ENCODE results near the gene ARSG.

- no peak for TF ChIP-seq ZNF23 (CRISPR knock-in tag; IDR thresholded peaks at IDR 0.05)
- TF ChIP-seq, protein P1, sequence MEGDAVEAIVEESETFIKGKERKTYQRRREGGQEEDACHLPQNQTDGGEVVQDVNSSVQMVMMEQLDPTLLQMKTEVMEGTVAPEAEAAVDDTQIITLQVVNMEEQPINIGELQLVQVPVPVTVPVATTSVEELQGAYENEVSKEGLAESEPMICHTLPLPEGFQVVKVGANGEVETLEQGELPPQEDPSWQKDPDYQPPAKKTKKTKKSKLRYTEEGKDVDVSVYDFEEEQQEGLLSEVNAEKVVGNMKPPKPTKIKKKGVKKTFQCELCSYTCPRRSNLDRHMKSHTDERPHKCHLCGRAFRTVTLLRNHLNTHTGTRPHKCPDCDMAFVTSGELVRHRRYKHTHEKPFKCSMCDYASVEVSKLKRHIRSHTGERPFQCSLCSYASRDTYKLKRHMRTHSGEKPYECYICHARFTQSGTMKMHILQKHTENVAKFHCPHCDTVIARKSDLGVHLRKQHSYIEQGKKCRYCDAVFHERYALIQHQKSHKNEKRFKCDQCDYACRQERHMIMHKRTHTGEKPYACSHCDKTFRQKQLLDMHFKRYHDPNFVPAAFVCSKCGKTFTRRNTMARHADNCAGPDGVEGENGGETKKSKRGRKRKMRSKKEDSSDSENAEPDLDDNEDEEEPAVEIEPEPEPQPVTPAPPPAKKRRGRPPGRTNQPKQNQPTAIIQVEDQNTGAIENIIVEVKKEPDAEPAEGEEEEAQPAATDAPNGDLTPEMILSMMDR (IDR thresholded peaks at IDR 0.05 in 2 of 3, conservative IDR thresholded peaks at IDR 0.05 in 1 of 3; ENCODE audit: insufficient read depth in 2 of 3, low read depth in 1 of 3, low read length in 3 of 3), result no peak
- no peak for TF ChIP-seq NFXL1 (CRISPR knock-in tag; IDR thresholded peaks at IDR 0.05)
- TF ChIP-seq, protein P2, sequence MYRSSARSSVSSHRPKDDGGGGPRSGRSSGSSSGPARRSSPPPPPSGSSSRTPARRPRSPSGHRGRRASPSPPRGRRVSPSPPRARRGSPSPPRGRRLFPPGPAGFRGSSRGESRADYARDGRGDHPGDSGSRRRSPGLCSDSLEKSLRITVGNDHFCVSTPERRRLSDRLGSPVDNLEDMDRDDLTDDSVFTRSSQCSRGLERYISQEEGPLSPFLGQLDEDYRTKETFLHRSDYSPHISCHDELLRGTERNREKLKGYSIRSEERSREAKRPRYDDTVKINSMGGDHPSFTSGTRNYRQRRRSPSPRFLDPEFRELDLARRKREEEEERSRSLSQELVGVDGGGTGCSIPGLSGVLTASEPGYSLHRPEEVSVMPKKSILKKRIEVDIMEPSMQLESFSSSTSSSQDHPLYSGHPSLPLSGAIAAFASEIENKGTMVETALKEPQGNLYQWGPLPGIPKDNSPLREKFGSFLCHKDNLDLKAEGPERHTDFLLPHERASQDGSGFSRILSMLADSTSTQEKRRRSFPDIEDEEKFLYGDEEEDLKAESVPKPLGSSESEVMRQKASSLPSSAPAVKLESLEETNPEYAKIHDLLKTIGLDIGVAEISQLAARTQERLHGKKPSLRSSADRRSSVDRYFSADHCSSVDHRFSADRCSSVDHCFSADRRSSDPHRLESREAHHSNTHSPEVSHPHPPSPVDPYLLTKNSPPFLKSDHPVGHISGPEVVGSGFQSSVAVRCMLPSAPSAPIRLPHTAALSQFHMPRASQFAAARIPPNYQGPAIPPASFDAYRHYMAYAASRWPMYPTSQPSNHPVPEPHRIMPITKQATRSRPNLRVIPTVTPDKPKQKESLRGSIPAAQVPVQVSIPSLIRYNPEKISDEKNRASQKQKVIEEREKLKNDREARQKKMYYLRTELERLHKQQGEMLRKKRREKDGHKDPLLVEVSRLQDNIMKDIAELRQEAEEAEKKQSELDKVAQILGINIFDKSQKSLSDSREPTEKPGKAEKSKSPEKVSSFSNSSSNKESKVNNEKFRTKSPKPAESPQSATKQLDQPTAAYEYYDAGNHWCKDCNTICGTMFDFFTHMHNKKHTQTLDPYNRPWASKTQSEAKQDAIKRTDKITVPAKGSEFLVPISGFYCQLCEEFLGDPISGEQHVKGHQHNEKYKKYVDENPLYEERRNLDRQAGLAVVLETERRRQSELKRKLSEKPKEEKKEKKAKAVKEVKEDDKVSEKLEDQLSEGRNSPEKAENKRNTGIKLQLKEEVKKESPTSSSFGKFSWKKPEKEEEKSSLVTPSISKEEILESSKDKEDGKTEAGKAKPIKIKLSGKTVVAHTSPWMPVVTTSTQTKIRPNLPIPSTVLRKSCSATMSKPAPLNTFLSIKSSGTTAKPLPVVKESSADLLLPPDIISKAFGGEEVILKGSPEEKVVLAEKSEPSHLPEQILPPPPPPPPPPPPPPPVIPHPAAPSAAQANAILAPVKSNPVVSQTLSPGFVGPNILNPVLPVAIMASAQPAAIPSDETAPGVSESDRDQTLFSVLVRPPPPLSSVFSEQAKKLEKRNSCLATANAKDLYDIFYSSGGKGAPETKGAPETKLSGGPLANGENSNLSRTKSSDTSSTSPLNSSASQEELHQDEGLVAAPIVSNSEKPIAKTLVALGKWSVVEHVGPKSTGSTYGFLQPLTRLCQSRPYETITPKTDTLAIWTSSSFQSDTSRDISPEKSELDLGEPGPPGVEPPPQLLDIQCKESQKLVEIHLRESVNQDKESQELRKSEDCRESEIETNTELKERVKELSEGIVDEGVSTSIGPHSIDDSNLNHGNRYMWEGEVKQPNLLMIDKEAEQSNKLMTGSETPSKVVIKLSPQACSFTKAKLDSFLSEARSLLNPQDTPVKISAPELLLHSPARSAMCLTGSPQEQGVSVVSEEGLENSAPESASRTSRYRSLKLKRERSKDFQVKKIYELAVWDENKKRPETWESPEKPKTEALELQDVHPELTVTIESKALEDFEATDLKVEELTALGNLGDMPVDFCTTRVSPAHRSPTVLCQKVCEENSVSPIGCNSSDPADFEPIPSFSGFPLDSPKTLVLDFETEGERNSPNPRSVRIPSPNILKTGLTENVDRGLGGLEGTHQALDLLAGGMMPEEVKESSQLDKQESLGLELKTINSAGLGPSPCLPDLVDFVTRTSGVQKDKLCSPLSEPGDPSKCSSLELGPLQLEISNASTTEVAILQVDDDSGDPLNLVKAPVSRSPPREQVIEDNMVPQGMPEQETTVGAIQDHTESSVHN (IDR thresholded peaks at IDR 0.05; ENCODE audit: borderline replicate concordance in 1 of 2, low read depth in 1 of 2), result no peak
- TF ChIP-seq POLR2AphosphoS5 (IDR thresholded peaks at IDR 0.05; ENCODE audit: control insufficient read depth, insufficient read depth, low read depth, low read length), result no peak
- TF ChIP-seq ZBTB1 (CRISPR knock-in tag; IDR thresholded peaks at IDR 0.05; ENCODE audit: borderline replicate concordance, low read depth), result no peak
- TF ChIP-seq ZKSCAN1 (IDR thresholded peaks at IDR 0.05; ENCODE audit: low read depth, low read length), result no peak
- TF ChIP-seq HNRNPH1 (optimal IDR thresholded peaks at IDR 0.05; ENCODE audit: low read depth, low read length), result no peak
- TF ChIP-seq, protein P3, sequence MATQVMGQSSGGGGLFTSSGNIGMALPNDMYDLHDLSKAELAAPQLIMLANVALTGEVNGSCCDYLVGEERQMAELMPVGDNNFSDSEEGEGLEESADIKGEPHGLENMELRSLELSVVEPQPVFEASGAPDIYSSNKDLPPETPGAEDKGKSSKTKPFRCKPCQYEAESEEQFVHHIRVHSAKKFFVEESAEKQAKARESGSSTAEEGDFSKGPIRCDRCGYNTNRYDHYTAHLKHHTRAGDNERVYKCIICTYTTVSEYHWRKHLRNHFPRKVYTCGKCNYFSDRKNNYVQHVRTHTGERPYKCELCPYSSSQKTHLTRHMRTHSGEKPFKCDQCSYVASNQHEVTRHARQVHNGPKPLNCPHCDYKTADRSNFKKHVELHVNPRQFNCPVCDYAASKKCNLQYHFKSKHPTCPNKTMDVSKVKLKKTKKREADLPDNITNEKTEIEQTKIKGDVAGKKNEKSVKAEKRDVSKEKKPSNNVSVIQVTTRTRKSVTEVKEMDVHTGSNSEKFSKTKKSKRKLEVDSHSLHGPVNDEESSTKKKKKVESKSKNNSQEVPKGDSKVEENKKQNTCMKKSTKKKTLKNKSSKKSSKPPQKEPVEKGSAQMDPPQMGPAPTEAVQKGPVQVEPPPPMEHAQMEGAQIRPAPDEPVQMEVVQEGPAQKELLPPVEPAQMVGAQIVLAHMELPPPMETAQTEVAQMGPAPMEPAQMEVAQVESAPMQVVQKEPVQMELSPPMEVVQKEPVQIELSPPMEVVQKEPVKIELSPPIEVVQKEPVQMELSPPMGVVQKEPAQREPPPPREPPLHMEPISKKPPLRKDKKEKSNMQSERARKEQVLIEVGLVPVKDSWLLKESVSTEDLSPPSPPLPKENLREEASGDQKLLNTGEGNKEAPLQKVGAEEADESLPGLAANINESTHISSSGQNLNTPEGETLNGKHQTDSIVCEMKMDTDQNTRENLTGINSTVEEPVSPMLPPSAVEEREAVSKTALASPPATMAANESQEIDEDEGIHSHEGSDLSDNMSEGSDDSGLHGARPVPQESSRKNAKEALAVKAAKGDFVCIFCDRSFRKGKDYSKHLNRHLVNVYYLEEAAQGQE (IDR thresholded peaks at IDR 0.05; ENCODE audit: borderline replicate concordance), result no peak
- TF ChIP-seq, protein P3 (CRISPR knock-in tag; IDR thresholded peaks at IDR 0.05; ENCODE audit: low read depth), result no peak
- TF ChIP-seq ZBTB7A (IDR thresholded peaks at IDR 0.05; ENCODE audit: borderline replicate concordance, control insufficient read depth, low read depth, low read length), result no peak
These were observed 56.1 kb downstream of the ARSG start for GRCh38 chr17:68347380-68347779.
